Measurements from ENCODE around the gene MPV17L2. TPM values are rescaled to one million over a fixed set of nuclear protein-coding genes. Genes with fewer than 3 reads are reported as not detected.
A peak's percentile ranks its signal among the peaks of the same experiment; 100 is the strongest.

Gene MPV17L2
- total and polyA plus RNA-seq, 10 of the 15 experiments (the other 5 are each of a cell fraction or from before 2014, with no cell fraction given) = 5.1 to 57.2 (median 22.9) TPM

DNA sequence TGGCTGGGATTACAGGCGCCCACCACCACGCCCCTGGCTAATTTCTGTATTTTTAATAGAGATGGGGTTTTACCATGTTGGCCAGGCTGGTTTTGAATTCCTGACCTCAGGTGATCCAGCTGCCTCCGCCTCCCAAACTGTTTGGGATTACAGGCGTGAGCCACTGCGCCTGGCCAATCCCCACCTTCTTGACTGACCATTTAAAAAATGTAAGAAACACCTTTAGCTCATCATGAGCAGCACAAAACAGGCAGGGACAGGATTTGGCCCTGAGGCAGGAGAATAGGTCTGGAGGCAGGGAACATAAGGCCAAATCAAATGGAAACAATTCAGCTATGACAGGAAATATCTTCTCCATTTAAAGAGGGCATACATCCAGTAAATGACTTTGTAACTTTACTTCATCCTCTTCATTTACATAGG is 1.4 kb upstream of the MPV17L2 start:
- intact Hi-C loops (cut with micrococcal nuclease; ENCODE audit: unreplicated experiment) (loop anchor here (1.0 kb wide), 1 partner anchor 18 kb away; the partner anchor contains the start of gene IFI30), in situ Hi-C loops (cut with MboI) (no loop called here)
- FAIRE-seq (no peak), ATAC-seq (no peak), DNase-seq (ENCODE audit: low read depth, low spot score) (no peak)
- Histone ChIP-seq H3K27ac (ENCODE audit: control insufficient read depth, insufficient read depth) (peak overlapping the region; percentile 34), H3K9ac (ENCODE audit: control insufficient read depth, insufficient read depth, low read length) (0 out of 2 replicates have a peak overlapping the region, but pooled peaks have one; percentile 0), H3K27me3 (replicated peaks in 1 of 2; ENCODE audit: control insufficient read depth in 2 of 2, insufficient read depth in 2 of 2, low read length in 1 of 2) (no peaks in the 10 kb centered on the region), H3K4me1 (ENCODE audit: control insufficient read depth, insufficient read depth, low read length) (peaks cover 11% of the 10 kb centered on the region), H3K36me3 (ENCODE audit: control insufficient read depth in 2 of 2, insufficient read depth in 2 of 2, low read length in 1 of 2) (peaks cover 5 to 8% of the 10 kb centered on the region in 2 experiments; a peak in 3 of 4 replicates), H3K4me2 (ENCODE audit: control insufficient read depth, insufficient read depth) (peak overlapping the region; percentile 78), H3K79me2 (ENCODE audit: control insufficient read depth, insufficient read depth, low read length) (peaks cover 5% of the 10 kb centered on the region), H2AFZ (ENCODE audit: control insufficient read depth, low read depth, low read length) (no peak overlapping the region), H3K9me3 (replicated peaks; ENCODE audit: control insufficient read depth, insufficient read depth, low read length) (no peaks in the 10 kb centered on the region), H3K4me3 (peak overlapping the region; percentile 11; the same call in 1 of the 2 replicates), H4K20me1 (ENCODE audit: control insufficient read depth, insufficient read depth) (no peaks in the 10 kb centered on the region)
- ChIA-PET SMC1A (ENCODE audit: uncharacterized antibody, unreplicated experiment) (interaction anchor here (0.9 to 3.4 kb wide), 18 partner anchors 9 to 219 kb away, joined by 3 to 21 read pairs (median 8); partner anchors contain the start of genes IFI30, JUND and RAB3A), CTCF (interaction anchor here (0.6 to 3.8 kb wide), 18 partner anchors 8 to 137 kb away, joined by 3 to 30 read pairs (median 6); partner anchors contain the start of genes IFI30 and RAB3A), POLR2A (interaction anchor here (0.6 to 2.5 kb wide), 18 partner anchors 8 to 148 kb away, joined by 3 to 24 read pairs (median 4); partner anchors contain the start of genes JUND, LSM4 and RAB3A), RAD21 (ENCODE audit: unreplicated experiment) (interaction anchor here (1.1 to 4.5 kb wide), 14 partner anchors 9 to 181 kb away, joined by 3 to 36 read pairs (median 11); partner anchors contain the start of genes LSM4 and RAB3A)
- WGBS (ENCODE audit: insufficient coverage, insufficient replicate concordance, low lambda C conversion rate, missing lambda C conversion rate) = 4% methylated on average over 5 of the region's 5 CpGs
- no TSS peak for BruUV-seq (replicated peaks)
- TF ChIP-seq BACH1 (IDR thresholded peaks at IDR 0.05; ENCODE audit: borderline replicate concordance) (no peak), POU2F2 (IDR thresholded peaks at IDR 0.05; ENCODE audit: borderline replicate concordance, low read depth, low read length) (no peak), ZNF274 (IDR thresholded peaks at IDR 0.05; ENCODE audit: insufficient read depth, insufficient read length) (no peak), LARP7 (IDR thresholded peaks at IDR 0.05) (no peak)
- TF ChIP-seq, protein P1, sequence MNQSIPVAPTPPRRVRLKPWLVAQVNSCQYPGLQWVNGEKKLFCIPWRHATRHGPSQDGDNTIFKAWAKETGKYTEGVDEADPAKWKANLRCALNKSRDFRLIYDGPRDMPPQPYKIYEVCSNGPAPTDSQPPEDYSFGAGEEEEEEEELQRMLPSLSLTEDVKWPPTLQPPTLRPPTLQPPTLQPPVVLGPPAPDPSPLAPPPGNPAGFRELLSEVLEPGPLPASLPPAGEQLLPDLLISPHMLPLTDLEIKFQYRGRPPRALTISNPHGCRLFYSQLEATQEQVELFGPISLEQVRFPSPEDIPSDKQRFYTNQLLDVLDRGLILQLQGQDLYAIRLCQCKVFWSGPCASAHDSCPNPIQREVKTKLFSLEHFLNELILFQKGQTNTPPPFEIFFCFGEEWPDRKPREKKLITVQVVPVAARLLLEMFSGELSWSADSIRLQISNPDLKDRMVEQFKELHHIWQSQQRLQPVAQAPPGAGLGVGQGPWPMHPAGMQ (IDR thresholded peaks at IDR 0.05; ENCODE audit: borderline replicate concordance) = no peak

Measured in GM12878 (cell line).